Measurements from ENCODE around the gene HPSE2.

DNA sequence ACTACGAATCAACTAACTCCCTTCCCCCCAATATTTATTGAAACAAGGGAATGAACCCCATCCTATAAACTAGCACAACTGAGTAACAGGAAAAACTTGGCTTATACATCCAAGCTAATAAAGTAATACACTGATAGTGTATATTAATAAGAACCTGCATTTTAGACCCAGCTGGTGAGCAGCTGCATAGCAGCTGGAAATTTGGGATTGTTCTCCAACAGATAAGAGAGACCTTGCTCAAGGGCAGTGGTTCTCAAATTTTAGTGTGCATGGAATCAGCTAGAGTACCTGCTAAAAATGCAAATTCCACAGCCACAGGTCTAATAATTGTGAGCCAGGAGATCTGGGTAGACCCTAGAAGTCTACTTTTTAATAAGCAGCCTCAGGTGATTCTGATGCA lies 404.3 kb downstream of the HPSE2 start:
- no peak for TF ChIP-seq EZH2 (IDR thresholded peaks at IDR 0.05; ENCODE audit: insufficient read depth, poor library complexity, severe bottlenecking)
- TF ChIP-seq EZH2phosphoT487 (IDR thresholded peaks at IDR 0.05; ENCODE audit: insufficient read depth, low read depth) = no peak

All from GM23248 (cell line).